IPS DF 4.7 (cell line): ENCODE data around the gene LGR5.

ENCODE experiments used
- DNase-seq: peaks from one replicate; pipeline ENCODE4 v3.0.0-alpha.2; 2013; ENCODE audit warnings: low spot score; ENCODE audit errors: extremely low read depth

The LGR5 gene

DNA sequence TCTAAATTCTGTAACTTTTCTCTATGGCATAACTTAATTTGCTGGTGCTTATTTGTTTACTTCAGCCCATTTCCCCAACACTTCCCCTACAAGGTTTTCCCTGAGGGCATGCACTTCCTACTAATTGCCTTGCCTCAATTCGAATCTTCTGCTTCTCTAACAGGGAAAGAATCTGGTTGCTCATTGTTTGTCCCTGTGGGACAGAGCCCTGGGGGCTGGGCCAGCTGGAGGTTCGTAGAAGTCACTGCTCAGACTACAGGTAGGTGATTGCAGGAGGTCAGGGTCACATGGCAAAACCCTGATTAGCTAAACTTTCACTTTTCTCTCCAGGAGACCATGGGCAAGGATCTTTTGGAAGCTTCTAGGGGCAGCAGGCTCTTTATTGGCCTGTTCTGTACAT is 152.0 kb downstream of the LGR5 start:
- no peak for DNase-seq

DNA sequence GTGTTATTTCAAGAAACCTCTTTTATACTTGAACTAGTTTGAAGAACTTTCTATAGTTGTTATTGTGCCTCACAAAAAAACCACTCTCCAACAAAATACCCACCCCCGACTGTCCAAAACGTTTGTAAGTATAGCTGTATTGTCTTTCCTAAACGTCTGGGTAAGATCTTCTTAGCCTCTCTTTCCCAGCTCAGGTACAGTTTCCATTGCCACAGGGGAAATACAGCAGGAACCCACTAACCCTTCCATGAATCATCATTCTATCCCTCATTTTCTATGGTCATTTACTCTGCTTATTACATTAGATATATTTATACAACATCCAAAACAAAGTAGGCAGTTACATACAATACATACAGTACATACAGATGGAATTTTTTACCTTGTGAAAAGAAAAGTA is 153.2 kb downstream of the LGR5 start:
- DNase-seq, result no peak

DNA sequence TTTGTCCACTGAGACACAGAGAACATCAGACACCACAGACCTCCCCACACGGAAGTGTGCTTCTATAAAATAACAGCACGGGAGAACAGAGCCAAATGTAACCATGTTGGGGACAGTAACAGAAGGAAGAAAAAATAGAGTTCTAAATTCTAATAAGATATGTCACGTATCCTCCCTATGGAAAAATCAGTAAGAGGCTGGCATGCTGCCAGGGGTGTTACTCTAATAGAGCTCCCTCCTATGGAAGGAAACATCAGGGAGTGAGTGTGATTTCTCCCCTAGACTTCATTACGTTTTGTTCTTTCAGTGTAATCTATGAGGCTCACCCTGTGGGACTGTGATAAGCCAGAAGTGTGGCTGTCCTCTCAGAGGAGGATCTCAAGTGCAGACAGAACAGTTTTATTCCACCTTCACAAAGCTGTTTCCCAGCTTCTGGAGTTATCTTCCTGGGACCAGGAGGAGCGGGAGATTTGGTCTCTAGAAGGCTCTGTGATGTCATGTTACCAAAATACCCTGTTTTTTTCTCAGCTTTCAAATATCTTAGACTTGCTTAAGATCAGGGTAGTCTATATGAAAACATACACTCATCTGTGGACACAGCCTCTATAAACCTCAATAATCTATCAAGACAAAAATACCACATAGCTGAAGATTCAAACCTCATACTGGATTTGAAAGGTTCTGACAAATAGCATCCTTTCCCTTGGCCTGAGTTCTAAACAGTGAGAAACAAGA is 154.8 kb downstream of the LGR5 start:
- no peak for DNase-seq

DNA sequence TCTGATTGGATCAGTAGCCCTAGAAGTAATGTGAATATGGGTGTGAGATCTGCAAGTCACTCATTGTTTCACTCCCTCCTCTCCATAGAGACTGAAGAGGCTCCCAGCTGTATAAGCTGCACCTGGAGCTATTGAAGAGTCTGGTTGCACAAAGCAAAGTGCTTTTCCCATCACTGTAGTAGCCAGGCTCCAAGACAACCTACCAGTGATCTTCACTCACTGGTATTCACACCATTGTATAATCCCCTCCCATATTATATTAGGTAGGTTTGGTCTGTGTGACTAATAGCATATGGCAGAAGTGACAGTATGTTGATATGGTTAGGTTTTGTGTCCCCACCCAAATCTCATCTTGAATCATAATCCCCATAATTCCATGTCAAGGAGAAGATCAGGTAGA is 159.6 kb downstream of the LGR5 start:
- no peak for DNase-seq

DNA sequence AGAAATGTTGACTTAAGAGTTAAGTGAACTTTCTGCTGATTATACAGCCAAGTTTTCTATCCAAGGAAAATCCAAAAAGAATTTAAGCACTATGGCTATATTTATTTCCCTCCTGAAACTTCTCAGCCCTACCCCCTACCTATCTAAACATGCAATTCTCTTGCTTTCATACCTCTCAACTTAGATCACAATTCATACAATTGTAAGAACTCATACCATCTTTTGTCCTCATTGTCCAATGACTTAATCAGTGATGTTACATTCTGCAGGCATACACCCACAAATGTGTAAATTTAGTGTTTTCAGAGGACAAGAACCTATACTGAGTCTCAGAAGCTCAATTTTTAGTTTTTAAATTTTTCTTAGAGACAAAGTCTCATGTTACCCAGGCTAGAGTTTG is 161.9 kb downstream of the LGR5 start:
- no peak for DNase-seq

DNA sequence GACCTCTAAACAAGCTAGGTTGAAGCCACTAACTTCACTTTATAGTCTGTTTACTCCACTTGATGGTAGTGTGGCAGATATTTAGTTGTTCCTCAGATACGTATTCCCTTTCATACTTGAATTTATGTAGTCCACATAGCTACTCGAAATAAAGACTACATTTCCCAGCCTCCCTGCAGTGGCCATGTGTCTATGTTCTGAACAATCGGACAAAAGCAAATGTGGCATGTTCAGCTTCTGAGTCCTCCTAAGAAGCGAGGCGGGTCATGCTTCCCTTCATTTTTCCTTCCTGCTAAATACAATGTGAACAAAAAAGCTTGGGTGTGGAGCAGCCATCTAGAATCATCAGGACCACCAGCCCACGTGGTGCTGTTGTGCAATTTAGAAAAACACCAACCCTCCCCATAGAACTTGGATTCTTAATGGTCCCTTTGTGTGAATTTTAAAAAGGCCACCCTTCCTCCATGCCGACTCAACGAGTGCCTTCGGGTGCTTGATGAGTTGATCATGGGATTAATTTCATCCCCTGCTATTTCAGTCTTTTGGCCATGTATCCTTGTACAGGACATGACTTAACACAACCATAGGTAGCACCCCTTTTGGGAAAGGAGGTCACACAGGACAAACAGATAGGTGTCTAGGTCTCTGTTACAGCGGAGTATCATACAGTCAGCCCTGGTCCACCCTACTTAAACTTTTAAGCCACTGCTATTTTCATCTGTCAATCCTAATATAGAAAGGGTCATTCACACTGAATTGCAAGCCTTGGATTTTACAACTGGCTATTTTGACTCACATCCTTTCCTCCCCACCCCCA is 163.4 kb downstream of the LGR5 start:
- DNase-seq, result no peak

DNA sequence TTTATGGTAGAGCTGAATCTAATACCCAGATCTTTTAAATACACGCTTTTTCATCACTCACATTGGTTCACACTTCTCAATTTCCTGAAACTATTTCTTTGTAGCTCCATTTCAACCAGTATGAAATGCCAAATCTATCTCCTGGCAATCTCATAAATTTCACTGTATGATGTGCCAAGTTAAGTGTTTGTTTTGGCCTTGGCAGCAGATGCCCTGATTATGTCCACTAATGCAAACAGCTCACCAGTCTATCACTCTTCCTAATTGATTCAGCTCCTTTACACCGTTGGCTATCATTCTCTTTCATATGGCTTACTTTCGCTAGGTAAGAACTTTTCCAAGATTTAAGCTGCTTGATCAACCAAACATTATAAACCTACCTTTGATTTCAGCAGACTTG is 165.4 kb downstream of the LGR5 start:
- no peak for DNase-seq

DNA sequence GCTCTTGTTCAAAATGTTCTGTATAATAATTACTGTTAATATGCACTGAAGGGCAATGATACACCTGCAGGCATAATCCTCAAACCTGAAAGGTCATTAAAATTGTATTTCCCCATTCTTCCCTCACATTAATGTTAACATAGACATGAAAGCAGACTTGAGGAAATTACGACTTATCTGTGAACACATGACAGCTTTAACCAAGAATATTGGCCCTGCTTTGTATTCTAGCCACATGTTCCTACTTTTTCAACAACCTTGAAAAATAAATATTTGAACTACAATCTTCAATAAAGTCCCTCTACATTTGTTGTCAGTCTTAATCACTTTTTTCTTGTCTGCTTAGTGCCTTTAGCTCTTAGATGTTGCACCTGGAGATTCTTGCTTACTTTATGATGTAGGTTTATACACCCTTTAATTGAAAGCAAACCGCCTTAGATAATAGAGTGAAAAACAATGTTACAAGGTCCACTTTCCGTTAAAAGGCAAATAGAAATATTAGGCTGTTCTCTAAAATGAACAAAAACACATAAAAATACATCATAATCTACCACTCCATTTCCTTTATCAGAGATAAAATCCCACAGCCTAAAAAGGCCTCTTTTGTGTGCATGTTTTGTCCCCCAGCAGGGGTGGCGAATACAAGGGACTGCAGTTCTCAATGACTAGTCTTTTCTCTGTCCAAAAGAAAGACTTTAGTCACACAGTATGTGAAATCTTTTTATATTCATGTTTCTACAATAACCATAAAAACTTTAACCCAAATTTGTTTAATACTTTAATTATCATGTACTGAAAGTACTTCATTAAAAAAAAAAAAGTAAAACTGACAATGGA is 168.1 kb downstream of the LGR5 start:
- DNase-seq, result no peak

DNA sequence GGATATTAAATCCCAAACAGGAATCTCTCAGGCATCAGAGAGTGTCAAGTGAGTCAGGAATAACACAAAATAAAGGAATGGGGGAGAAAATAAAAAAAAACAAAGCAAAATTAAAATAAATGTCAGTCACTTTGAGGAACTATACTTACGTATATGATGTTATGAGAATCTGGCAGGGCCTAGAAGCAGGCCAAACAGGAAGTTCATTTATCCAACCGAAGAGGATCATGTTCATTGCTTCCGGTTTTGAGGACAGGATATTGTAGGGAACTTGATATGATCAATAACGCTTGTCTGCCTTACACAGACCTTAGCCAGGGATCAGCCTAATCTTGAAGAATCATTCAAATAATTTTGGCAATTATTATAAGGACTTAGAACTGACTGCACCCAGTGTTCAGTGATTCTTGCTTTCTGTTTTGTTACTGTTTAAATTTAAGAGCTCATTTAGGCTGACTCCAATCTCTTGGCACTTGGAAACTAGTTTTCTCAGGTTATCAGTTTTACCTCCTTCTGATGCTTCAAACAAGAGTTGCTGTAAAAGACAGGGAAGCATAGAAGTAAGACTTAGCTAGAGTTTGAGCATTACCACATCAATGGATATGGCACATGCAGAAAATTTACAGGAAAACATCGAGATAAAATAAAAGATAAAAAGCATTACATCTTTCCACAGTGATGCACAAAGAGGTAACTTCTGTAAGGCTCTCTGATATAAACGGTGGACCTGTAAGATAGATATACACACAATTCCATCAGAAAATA is 170.6 kb downstream of the LGR5 start:
- DNase-seq, result no peak

DNA sequence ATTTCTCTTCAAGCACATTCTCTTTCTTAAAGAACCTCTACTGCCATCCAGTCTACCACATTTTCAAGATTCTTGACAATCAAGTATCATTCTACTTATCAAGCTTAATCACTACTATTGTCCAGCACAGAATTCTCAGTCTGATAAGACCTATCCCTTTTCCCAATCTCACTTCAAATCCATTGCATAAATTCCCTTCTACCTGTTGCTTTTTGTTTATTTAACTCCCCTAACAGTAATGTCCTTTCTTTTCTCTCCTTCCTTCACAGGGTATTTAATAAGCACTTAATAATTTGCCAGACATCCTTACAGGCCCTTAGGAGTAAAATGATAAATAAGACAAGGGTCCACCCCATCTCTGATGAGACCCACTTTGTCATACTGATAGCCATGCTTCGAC is 182.3 kb downstream of the LGR5 start:
- DNase-seq, result no peak

DNA sequence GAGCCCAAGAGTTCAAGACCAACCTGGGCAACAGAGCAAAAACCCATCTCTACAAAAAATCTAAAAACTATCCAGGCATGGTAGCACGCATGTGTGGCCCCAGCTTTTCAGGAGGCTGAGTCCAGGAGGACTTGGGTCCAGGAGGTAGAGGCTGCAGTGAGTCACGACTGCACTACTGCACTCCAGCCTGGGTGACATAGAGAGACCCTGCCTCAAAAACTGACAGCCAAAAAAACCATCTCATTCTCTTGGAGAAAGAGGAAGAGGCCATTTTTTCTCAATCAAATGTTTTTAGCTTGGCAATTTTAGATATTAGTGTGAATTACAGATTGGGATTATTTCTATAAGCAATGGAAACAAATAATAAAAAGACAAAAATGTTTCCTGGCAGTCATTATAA is 185.9 kb downstream of the LGR5 start:
- DNase-seq, result no peak

DNA sequence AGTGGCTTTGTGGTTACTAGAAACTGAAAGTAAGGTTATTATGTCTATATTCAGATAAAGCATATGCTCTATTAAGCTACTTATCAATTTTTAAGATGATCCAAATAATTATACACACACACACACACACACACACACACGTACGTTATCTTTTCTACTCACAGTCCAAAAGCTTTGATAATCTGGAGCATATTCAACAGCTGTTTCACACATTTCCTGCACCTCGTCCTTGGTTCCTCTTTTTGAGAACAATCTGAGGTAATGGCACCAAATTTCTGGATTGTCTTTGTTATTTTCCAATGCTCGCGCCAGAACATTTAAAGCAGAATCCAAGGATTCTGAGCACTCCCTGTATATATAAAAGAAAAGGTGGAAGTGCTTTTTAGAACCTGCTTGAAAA is 186.5 kb downstream of the LGR5 start:
- DNase-seq, result no peak

DNA sequence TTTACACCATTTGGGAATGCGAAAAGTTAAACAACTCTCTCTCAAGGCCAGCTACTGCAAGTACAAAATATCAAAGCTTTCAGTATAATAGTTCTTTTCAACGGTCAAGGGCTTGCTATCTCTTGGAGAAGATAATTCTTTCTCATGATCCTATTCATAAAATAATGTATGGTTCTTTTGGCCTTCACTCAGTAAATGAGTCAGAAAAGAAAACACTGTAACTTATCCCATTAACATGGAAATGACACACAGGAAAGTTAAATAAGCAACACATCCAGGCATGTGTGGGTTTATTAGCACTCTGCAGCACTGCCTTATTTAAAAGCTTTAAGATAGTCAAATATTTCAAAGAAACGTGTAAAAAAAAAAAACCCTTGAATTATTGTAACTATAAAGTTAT is 187.2 kb downstream of the LGR5 start:
- no peak for DNase-seq

DNA sequence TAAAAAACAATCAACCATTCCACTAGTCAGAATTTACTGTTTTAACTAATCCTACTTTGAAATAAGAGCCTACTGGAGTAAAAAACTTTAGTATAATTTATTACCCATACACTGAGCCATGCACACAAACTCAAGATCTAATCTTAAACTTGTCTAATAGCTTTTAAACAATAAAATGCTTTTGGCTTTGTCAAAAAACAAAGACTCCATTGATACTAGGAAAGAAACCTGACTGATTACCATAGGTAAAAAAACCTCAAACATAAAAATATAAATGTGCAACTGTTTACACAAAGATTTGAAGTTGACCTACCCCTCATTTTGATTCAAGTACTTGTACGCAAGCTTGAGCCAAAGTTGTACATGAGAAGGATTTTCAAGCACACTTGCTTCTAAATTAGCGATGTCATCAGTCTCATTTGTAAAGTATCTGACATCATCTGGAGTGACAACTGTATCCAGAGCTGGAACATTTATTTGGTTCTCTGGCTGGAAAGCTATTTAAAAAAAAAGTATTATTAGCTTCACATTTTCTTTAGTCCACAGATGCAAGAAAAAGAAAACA is 187.9 kb downstream of the LGR5 start:
- DNase-seq, result no peak
